Breast epithelium (tissue), 4 donors: ENCODE measurements around the gene AOX1. TPM values are rescaled to one million over a fixed set of nuclear protein-coding genes. Genes with fewer than 3 reads are reported as not detected.
A peak's percentile ranks its signal among the peaks of the same experiment; 100 is the strongest.

Experiments
- DNase-seq, 2 donors: peaks; one replicate each; pipeline ENCODE4 v3.0.0-alpha.2; 2019; ENCODE audit warnings: low spot score in 2 of 2
- H3K27ac ChIP-seq, 2 donors: fragments of 200-600 bp; sonication (generic) in 1 of 2; one replicate each; pipeline ENCODE4 v1.5.1; 2016 to 2019; ENCODE audit warnings: mild to moderate bottlenecking in 1 of 2
- H3K27me3 ChIP-seq, 2 donors: fragments of 200-600 bp; sonication (generic) in 1 of 2; one replicate each; pipeline versions ENCODE4 v1.5.1 to v1.6.0; 2017 to 2019; ENCODE audit warnings: control low read depth in 1 of 2, mild to moderate bottlenecking in 1 of 2
- H3K36me3 ChIP-seq: fragments of 200-600 bp; one replicate; pipeline ENCODE4 v1.5.1; 2019
- H3K4me1 ChIP-seq, 2 donors: fragments of 200-600 bp; sonication (generic); one replicate each; pipeline ENCODE4 v1.5.1; 2016 to 2019; ENCODE audit warnings: control low read depth in 1 of 2
- H3K4me3 ChIP-seq, 3 donors: fragments of 200-600 bp; sonication (generic); 1 replicate in 2 of 3; 2 replicates in 1 of 3; pipeline ENCODE4 v1.5.1; 2016 to 2019; ENCODE audit warnings: mild to moderate bottlenecking in 3 of 3, moderate library complexity in 2 of 3
- H3K9me3 ChIP-seq, 2 donors: fragments of 200-600 bp; sonication (generic) in 1 of 2; one replicate each; pipeline ENCODE4 v1.5.1; 2016 to 2019; ENCODE audit warnings: control low read depth in 1 of 2
- CTCF ChIP-seq, 3 donors: fragments of 450-650 bp; IDR thresholded peaks; one replicate each; pipeline ENCODE4 v1.5.1; 2016 to 2017; ENCODE audit warnings: antibody characterized with exemption in 3 of 3, mild to moderate bottlenecking in 3 of 3, moderate library complexity in 3 of 3
- POLR2A ChIP-seq: fragments of 450-650 bp; IDR thresholded peaks from one replicate; pipeline ENCODE4 v1.6.1; 2016; ENCODE audit warnings: antibody characterized with exemption, mild to moderate bottlenecking, moderate library complexity
- POLR2AphosphoS5 ChIP-seq, 3 donors: sonication (generic); formaldehyde crosslinking; IDR thresholded peaks; one replicate each; pipeline ENCODE4 v1.6.1; 2017; ENCODE audit warnings: antibody characterized with exemption in 3 of 3
- intact Hi-C: fragments of 100-400 bp; cut with DNase I; formaldehyde crosslinking; loops from one replicate; pipeline ENCODE4 v1.15.1; 2023; ENCODE audit warnings: low total_unique reads
- total RNA-seq, 3 donors: library from RNA; depleted of rRNA; stranded (reverse); fragments of >200 nt; gene quantifications; one replicate each; pipeline ENCODE4 v1.1.0, GENCODE V29; 2016

The AOX1 gene
- total RNA-seq, 3 donors from 2014 or later: 100.0 to 611 (median 111) TPM

DNA sequence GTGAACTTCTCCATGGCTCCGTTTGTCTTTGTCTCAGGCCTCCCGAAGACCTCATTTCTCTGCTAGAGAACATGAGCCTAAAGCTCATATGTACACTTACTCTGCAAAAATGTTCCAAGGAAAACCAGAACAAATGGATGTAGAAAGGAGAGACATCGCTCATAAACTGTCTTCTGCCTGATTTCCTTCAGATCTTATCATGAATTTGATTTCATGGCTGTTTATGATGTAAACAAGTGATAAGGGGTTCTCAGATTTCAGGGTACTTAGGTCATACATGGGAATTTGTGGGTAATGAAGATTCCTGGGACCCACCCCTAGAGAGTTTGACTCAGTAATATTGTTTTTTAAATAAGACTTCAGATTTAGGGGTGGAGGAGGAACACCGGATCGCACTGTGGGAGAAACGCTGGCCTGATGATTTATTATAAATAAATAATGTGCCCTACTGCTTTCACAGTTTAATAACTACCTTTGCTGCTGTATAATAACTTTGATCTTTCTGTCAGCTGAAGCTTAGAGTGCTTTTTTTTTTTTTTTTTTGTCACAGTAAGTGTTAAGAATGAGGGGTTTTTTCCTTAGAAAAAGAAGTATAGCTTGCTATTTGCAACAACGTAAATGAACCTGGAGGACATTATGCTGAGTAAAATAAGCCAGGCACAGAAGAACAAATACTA lies 14.9 kb downstream of the AOX1 start:
- Histone ChIP-seq H3K27ac (no peak overlapping the region), H3K27me3 (no peaks in the 10 kb centered on the region), H3K9me3 (no peaks in the 10 kb centered on the region), H3K36me3 (no peaks in the 10 kb centered on the region), H3K4me1 (no peaks in the 10 kb centered on the region), H3K4me3 (no peak overlapping the region)
- intact Hi-C loops: no loop called here
- no peak for TF ChIP-seq POLR2AphosphoS5 (IDR thresholded peaks at IDR 0.05)
- TF ChIP-seq CTCF (IDR thresholded peaks at IDR 0.05): no peak
- TF ChIP-seq POLR2A: no peak
- DNase-seq: no peak

DNA sequence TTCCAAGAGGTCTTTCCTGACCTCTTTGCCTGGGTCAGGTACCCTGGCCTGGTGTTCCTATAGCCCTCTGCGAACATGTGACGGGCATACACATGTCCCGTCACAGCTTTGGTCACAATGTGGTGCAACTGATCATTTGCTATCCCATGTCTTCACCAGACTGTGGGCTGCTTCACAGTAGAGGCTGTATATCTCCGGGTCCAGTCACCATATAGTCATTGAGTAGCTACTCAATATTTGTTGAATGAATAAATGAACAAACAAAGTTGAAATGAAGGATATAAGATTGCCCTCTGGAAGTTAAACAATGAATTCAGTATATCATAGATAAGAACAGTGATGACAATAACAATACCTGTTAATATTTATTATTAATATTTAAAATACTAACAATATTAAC lies 16.8 kb downstream of the AOX1 start:
- H3K4me3 ChIP-seq: no peak overlapping the region
- no peaks in the 10 kb centered on the region for H3K36me3 ChIP-seq
- no peaks in the 10 kb centered on the region for H3K9me3 ChIP-seq
- DNase-seq: no peak
- TF ChIP-seq POLR2AphosphoS5 (IDR thresholded peaks at IDR 0.05): no peak
- TF ChIP-seq CTCF (IDR thresholded peaks at IDR 0.05): no peak
- TF ChIP-seq POLR2A: no peak
- H3K4me1 ChIP-seq: no peaks in the 10 kb centered on the region
- no peak overlapping the region for H3K27ac ChIP-seq
- H3K27me3 ChIP-seq: no peaks in the 10 kb centered on the region
- intact Hi-C loops: no loop called here

DNA sequence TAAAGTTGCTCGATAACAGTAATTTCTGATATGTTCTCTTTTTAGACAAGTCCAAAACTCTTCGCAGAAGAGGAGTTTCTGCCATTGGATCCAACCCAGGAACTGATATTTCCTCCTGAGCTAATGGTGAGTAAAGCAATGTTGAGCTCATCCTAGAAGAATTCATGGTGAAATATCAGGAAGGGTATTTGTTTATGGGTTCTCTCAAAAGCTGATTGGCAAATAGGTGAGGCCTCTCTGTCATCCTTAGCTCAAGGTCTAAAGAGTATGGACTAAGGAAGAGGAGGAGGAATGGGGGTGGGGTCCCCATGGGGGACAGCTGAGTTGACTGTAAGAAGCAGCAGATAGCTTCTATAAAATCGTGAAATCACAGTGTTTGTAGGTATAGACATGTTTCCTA lies 18.2 kb downstream of the AOX1 start:
- Histone ChIP-seq H3K4me3 (no peak overlapping the region), H3K36me3 (no peaks in the 10 kb centered on the region)

GRCh38 chr2:200604571-200605255 lies 18.9 kb downstream of the AOX1 start:
- Histone ChIP-seq H3K4me1 (no peaks in the 10 kb centered on the region), H3K4me3 (no peak overlapping the region), H3K27me3 (no peaks in the 10 kb centered on the region), H3K9me3 (no peaks in the 10 kb centered on the region), H3K27ac (no peak overlapping the region), H3K36me3 (no peaks in the 10 kb centered on the region)
- TF ChIP-seq POLR2AphosphoS5 (IDR thresholded peaks at IDR 0.05) (no peak), POLR2A (no peak), CTCF (IDR thresholded peaks at IDR 0.05) (no peak)
- no peak for DNase-seq
- intact Hi-C loops: no loop called here

More for the DNA sequence above, 18.2 kb downstream of the AOX1 start:
- no peaks in the 10 kb centered on the region for H3K27me3 ChIP-seq
- no peaks in the 10 kb centered on the region for H3K4me1 ChIP-seq
- no peaks in the 10 kb centered on the region for H3K9me3 ChIP-seq
- DNase-seq: no peak
- no peak for TF ChIP-seq POLR2A
- TF ChIP-seq POLR2AphosphoS5 (IDR thresholded peaks at IDR 0.05): no peak
- TF ChIP-seq CTCF (IDR thresholded peaks at IDR 0.05): no peak
- H3K27ac ChIP-seq: no peak overlapping the region
- intact Hi-C loops: no loop called here

DNA sequence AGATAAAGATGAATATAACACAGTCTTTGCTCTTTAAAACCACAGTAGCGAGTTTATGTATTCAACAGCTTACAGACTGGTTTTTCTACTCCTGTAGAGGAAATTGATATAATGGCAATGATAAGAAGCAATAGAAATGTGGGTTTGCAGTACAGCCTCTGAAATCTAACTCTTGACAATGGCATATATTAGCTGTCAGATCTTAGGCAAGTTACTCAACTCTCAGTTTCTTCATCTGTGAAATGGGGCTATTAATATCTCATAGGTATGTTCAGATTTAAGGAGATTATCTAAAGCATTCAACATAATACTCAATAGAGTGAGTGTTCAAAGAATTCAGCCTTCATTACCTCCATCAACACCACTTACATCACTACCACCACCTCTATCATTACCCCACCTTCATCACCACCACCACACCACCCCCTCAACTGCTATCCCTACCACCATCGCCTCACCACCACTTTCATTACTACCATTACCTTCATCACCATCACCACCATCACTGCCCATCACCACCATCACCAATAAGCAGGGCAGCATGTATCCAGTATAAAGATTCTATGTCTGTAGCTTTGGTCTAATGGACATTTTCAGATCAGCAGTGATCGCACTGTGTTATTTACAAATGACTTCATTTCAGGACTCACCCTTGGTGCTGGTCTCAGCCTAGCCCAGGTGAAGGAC lies 22.7 kb downstream of the AOX1 start:
- TF ChIP-seq POLR2A (no peak), CTCF (IDR thresholded peaks at IDR 0.05) (no peak), POLR2AphosphoS5 (IDR thresholded peaks at IDR 0.05) (no peak)
- Histone ChIP-seq H3K9me3 (no peaks in the 10 kb centered on the region), H3K4me3 (no peak overlapping the region), H3K36me3 (no peaks in the 10 kb centered on the region), H3K27me3 (no peaks in the 10 kb centered on the region), H3K27ac (peak overlapping the region in 1 of 2 donors; percentile 34), H3K4me1 (no peaks in the 10 kb centered on the region)
- intact Hi-C loops: no loop called here
- DNase-seq: no peak
